M059J (cell line): ENCODE measurements around the gene RTCA. TPM values are rescaled to one million over a fixed set of nuclear protein-coding genes. Genes with fewer than 3 reads are reported as not detected.

Experiments used
- total RNA-seq: library from RNA; depleted of rRNA; stranded (reverse); fragments of >200 nt; shearing (Covaris generic); gene quantifications from 2 replicates; pipeline ENCODE4 v1.2.3, GENCODE V29; 2014; rRNA removed

Gene RTCA
- total RNA-seq, 1 experiment from 2014 or later, result 52.7 TPM

Other genes with a start within 250 kb of the RTCA start
- gene SASS6, start 133.3 kb upstream of the RTCA start, total RNA-seq, result 9.4 and 10.1 TPM in 2 replicates
- 4.4 and 12.2 TPM in 2 replicates for gene TRMT13, start 133.1 kb upstream of the RTCA start, total RNA-seq
- 0.07 and 0.20 TPM in 2 replicates for gene LRRC39, start 88.0 kb upstream of the RTCA start, total RNA-seq
- 3.8 and 6.6 TPM in 2 replicates for gene DBT, start 16.4 kb upstream of the RTCA start, total RNA-seq
- 1.8 and 5.2 TPM in 2 replicates for gene CDC14A, start 86.3 kb downstream of the RTCA start, total RNA-seq